Measurements from ENCODE around the gene E2F4. TPM values are rescaled to one million over a fixed set of nuclear protein-coding genes. Genes with fewer than 3 reads are reported as not detected.

Gene E2F4
- total and polyA plus RNA-seq, 2 of the 13 experiments (the other 11 are each of a cell fraction or from before 2014, with no cell fraction given), result 84.8 to 91.2 TPM

- no peak for TF ChIP-seq ZBTB40 (IDR thresholded peaks at IDR 0.05)
- no peak for TF ChIP-seq ZBTB40 (CRISPR knock-in tag; IDR thresholded peaks at IDR 0.05)
- TF ChIP-seq ZNF275 (CRISPR knock-in tag; IDR thresholded peaks at IDR 0.05; ENCODE audit: borderline replicate concordance), result peak; percentile 66; the same call in 1 of the 2 replicates
- peak; percentile 62 for TF ChIP-seq SKI (IDR thresholded peaks at IDR 0.05; ENCODE audit: partially characterized antibody)
- TF ChIP-seq KDM3A (CRISPR knock-in tag; IDR thresholded peaks at IDR 0.05; ENCODE audit: low read depth), result 0 out of 2 replicates have a peak, but pooled peaks have one; percentile 56
- TF ChIP-seq ZNF580 (CRISPR knock-in tag; IDR thresholded peaks at IDR 0.05; ENCODE audit: borderline replicate concordance, low read depth), result 0 out of 2 replicates have a peak, but pooled peaks have one; percentile 31
- peak; percentile 99 for TF ChIP-seq STAG1 (CRISPR knock-in tag; IDR thresholded peaks at IDR 0.05)
- no peak for TF ChIP-seq ZNF180 (CRISPR knock-in tag; IDR thresholded peaks at IDR 0.05; ENCODE audit: borderline replicate concordance, low read depth)
- no peak; the same call in 1 of the 2 replicates for TF ChIP-seq CEBPG (CRISPR knock-in tag; IDR thresholded peaks at IDR 0.05)
- no peak for TF ChIP-seq TAF1 (CRISPR knock-in tag; IDR thresholded peaks at IDR 0.05)
- TF ChIP-seq ZNF484 (CRISPR knock-in tag; IDR thresholded peaks at IDR 0.05; ENCODE audit: borderline replicate concordance, low read depth), result no peak
- no peak for TF ChIP-seq SIN3A (IDR thresholded peaks at IDR 0.05; ENCODE audit: borderline replicate concordance, low read depth, low read length)
- no peak for TF ChIP-seq TCF7L2 (IDR thresholded peaks at IDR 0.05; ENCODE audit: low read depth, low read length)
- no peak for TF ChIP-seq TMF1 (CRISPR knock-in tag; IDR thresholded peaks at IDR 0.05; ENCODE audit: low read depth)
- no peak for TF ChIP-seq ZNF264 (CRISPR knock-in tag; IDR thresholded peaks at IDR 0.05)
- peak; percentile 91 for TF ChIP-seq ZBTB38 (CRISPR knock-in tag; IDR thresholded peaks at IDR 0.05)
- no peak for TF ChIP-seq ARID3A (IDR thresholded peaks at IDR 0.05; ENCODE audit: low read depth, low read length)
These were observed 36.4 kb upstream of the E2F4 start (continued) for GRCh38 chr16:67155295-67156142.
